Stimulated activated CD8-positive, alpha-beta memory T cell treated with anti-CD3 and anti-CD28 coated beads, Interleukin-12 subunit alpha, Interleukin-12 subunit beta, amount 100 ng/mL, for 1 hour (primary cell): ENCODE measurements around the gene CTRL.
"Not testable (repeated sequence)": the region's sequence is repeated elsewhere in the genome, so short reads cannot be mapped to it uniquely, and the experiment has no call there.

Experiments
- DNase-seq: peaks from one replicate; pipeline ENCODE4 v3.0.0-alpha.2; 2020; ENCODE audit warnings: low read depth

Gene CTRL

GRCh38 chr16:67924140-67924906, 7.3 kb downstream of the CTRL start:
- no peak for DNase-seq

GRCh38 chr16:67923414-67924116, 8.1 kb downstream of the CTRL start:
- DNase-seq: no peak

DNA sequence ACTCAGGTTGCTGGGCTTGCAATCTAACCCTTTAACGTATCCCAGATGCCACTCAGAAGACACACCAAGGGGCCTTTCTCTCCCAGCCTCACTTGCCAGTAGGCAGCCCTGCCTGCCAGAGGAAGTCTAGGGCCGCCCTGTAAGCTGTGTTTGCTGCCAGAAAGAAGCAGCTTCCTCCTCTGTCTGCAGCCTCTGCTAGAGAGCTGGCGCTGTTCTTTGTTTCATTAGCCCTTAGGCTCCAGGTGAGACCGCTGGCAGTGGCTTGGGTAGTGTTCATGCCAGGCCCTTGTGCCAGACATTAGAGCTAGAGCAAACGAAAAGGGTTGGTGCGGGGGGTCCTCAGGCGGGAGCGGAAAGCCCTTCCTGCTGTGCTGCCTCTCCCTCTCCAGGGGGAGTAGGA, 8.9 kb downstream of the CTRL start:
- no peak for DNase-seq

DNA sequence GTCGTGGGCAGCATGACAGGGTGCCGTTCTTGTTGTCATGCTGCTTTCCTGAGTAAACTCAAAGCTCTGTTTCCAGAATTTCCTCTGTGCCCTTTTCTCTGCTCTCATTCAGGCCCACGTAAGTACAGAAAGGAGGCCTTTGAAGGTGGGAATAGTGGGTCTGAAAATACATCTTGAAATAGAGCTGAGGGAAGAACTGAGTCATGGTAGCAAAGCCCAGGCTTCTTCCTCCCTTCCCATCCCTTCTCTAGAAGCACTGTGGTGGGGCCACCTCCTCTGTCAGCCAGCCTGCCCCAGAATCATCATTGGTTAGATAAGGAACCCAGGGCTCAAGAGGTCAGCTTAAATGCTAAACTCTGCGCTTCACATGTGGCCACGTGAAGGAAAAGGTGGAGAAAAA, 9.4 kb downstream of the CTRL start:
- no peak for DNase-seq

GRCh38 chr16:67919622-67920221, 11.9 kb downstream of the CTRL start:
- DNase-seq: no peak

GRCh38 chr16:67917852-67918236, 13.8 kb downstream of the CTRL start:
- DNase-seq: peak; percentile 25

- no peak for DNase-seq
These were observed 14.4 kb downstream of the CTRL start for GRCh38 chr16:67917140-67917851.

DNA sequence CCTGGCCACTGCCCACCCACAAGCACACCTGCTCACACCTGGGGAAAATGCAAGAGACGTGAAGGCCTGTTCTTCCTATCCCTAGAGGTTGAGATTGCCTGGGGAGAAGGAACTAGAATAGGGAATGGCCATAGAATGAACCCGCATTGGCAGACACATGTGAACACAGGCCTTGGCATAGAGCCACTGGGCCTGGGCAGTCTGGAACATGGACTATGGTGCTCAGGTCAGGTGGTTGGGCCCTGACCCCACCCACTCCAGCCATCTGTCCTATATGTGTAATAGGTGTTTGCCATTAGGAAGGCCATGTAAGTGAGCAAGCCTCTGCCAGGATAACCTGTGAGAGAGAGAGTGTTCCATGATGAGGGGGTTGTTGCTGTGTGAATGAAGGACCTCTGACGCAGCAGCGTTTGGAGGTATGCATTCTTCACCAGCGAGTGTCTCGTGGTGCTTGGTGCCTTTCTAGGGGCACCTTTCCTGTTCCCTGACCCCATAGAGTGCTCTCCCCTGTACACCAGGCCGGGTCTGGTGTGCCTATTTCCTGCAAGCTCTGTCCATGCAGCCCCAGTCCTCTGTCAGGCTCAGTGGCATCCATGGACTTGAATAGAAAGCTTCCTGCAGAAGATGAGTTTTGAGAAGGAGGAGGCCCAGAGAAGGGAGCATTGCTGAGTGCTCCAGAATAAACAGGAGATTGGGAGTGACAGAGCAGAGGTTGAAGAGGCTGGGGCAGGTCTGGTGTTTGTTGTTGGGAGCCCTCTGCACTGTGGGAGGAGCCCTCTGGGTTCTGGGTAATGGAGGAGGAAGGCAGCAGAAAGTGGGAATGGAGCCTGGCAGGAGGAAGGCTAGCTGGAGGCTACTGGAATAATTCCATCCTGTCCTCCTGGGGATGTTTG, 15.6 kb downstream of the CTRL start:
- no peak for DNase-seq

- DNase-seq: not testable (repeated sequence)
These were observed 16.2 kb downstream of the CTRL start for GRCh38 chr16:67915496-67915769.

DNA sequence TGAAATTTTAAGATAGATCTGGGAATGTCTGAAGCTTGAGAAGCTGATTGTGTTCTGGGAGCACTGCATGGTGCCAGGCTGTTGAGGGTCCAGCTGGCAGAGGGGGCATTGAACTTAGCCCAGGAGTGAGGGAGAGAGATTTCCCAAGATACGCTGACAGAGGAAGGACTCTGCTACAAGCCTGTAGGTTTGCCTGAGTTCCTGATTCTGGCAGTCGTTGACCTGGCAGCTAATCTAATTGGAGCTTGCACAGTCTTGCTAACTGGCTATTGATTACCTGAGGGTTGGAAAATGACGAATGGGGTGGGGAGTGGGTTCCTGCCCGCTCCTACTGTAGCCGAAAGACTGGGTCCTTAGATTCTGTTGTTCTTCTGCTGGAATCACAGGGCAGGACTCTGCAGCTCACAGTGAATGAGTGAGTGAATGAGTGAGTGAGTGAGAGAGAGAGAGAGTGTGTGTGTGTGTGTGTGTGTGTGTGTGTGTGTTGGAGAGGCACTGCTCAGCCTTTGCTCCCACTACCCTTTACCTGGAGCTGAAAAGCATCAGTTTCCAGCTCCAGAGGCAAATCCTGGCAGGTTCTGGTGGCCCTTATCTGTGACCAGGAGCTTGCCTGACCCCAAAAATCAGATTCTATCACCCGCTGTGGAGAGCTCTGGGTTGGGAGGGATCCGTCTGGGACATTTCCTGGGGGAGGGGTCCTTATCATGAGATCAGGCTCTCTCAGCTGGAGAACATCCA, 16.7 kb downstream of the CTRL start:
- no peak for DNase-seq

GRCh38 chr16:67910158-67910557, 21.5 kb downstream of the CTRL start:
- no peak for DNase-seq

DNA sequence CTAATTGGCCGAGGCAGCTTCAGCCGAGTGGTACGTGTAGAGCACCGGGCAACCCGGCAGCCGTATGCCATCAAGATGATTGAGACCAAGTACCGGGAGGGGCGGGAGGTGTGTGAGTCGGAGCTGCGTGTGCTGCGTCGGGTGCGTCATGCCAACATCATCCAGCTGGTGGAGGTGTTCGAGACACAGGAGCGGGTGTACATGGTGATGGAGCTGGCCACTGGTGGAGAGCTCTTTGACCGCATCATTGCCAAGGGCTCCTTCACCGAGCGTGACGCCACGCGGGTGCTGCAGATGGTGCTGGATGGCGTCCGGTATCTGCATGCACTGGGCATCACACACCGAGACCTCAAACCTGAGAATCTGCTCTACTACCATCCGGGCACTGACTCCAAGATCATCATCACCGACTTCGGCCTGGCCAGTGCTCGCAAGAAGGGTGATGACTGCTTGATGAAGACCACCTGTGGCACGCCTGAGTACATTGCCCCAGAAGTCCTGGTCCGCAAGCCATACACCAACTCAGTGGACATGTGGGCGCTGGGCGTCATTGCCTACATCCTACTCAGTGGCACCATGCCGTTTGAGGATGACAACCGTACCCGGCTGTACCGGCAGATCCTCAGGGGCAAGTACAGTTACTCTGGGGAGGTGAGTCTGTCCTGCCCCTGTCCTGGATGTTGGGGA, 22.5 kb downstream of the CTRL start:
- DNase-seq: no peak

DNA sequence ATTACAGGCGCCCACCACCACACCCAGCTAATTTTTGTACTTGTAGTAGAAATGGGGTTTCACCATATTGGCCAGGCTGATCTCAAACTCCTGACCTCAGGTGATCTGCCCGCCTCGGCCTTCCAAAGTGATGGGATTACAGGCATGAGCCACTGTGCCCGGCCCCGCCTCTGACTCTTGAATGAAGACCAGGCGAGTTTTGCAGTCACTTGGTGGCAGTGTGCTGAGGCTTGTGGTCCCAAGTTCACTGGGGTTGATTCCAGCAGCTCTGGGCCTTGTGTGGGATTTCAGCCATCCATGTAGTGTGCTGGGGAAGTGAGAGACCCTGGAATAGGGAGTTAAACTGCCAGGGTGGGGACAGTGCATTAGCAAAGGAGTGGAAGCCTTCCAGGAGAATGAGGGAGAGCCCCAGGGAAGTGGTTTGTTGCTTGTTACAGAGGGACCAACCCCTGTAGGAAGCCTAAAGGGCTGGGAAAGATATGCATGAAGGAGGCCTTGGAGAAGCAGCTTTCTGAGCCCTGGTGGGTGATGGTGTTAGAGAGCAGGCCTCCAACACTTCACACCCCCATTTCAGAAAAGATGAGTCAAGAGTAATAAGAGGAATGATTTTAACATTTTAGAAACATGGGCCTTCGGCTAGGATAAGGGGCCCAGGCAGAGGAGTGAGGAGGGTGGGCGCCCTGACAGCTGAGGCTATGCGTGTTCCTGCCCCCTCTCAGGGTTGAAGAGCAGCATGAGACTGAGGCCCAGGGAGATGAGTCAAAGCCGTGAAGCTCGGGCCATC, 24.1 kb downstream of the CTRL start:
- DNase-seq: no peak

DNA sequence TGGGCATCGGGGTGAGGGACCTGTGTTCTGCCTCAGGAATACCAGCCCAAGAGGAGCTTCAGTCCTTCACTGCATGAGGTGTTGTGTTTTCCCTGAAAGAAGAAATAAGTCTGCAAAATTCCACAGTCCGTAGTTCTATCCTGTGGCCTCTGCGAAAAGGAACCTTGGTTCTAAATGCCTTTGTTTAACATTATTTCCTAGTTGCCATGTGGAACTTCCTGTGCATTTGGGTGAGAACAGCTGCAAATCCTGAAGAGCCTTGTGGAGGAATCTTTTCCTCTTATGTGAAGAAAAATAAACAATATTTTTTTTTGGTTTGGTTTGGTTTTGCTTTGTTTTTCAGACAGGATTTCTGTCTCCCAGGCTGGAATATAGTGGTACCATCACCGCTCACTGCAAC, 28.8 kb downstream of the CTRL start:
- DNase-seq: no peak

- no peak for DNase-seq
These were observed 29.9 kb downstream of the CTRL start for GRCh38 chr16:67901734-67902133.

- no peak for DNase-seq
These were observed 34.4 kb downstream of the CTRL start for GRCh38 chr16:67897231-67897630.

DNA sequence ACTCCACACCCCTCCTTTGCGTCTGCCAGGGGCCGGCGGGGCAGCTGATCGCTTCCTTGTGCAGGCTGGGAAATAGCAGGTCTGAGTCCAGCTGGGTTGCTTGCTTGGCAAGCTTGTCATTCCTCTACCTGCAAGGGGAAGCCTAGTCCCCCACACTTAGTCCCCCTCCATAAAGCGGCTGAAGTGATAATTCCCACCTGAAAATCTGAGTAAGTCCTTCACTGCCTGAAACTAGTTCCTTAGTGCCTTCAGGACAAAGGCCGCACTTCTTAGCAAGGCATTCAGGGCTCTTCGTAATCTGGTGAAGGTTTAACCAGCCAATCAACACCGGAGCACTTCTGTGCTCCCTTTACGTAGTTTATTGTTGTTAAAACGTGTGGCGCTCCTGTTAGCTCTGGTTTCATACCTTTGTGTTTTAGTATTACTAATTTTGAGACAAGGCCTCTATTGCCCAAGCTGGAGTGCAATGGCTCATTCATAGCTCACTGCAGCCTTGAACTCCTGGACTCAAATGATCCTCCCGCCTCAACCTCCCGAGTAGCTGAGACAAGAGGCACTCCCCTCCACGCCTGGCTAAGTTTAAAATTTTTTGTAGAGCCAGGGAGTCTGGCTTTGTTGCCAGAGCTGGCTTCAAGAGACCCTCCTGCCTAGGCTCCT, 37.8 kb downstream of the CTRL start:
- no peak for DNase-seq

GRCh38 chr16:67892899-67893742, 38.5 kb downstream of the CTRL start, which contains the start of gene PSKH1:
Gene PSKH1, plus strand, starts transcription at chr16:67893254. Its CDS starts 15,496 bp downstream, at chr16:67908750.
- peak; percentile 89 for DNase-seq
